ENCODE results near the gene MRPL10. TPM values are rescaled to one million over a fixed set of nuclear protein-coding genes. Genes with fewer than 3 reads are reported as not detected.

Gene MRPL10
- total and polyA plus RNA-seq, 2 donors (not counting 3 experiments of a cell fraction or from before 2014, with no cell fraction given), result 43.4 to 84.0 TPM

GRCh38 chr17:47841488-47842291 lies 10.3 kb upstream of the MRPL10 start:
- CTCF ChIA-PET, result interaction anchor here (0.7 to 5.3 kb wide), 16 partner anchors 9 to 179 kb away, joined by 3 to 162 read pairs (median 6); partner anchors contain the start of genes CDK5RAP3, LRRC46, MRPL10 and SP2

More at GRCh38 chr17:47841488-47842291, 10.3 kb upstream of the MRPL10 start:
- Histone ChIP-seq H3K9ac (replicated peaks; ENCODE audit: extremely low read depth, insufficient read depth, low read length) (no peak overlapping the region), H3K79me2 (ENCODE audit: control insufficient read depth, insufficient read depth, low read length) (no peaks in the 10 kb centered on the region), H4K20me1 (replicated peaks; ENCODE audit: control insufficient read depth, extremely low read depth, insufficient read depth, low read length) (no peaks in the 10 kb centered on the region), H3K27ac (ENCODE audit: insufficient read depth, low read depth, low read length) (no peak overlapping the region), H3K4me1 (ENCODE audit: control insufficient read depth, extremely low read depth, insufficient read depth, low read length) (peaks cover 5% of the 10 kb centered on the region), H3K9me1 (replicated peaks; ENCODE audit: control insufficient read depth, extremely low read depth, insufficient read depth, low read length) (no peaks in the 10 kb centered on the region), H2AFZ (ENCODE audit: low read depth, low read length) (peak overlapping the region; percentile 95), H3K27me3 (ENCODE audit: control insufficient read depth in 2 of 2, insufficient read depth in 2 of 2, low read length in 2 of 2) (no peaks in the 10 kb centered on the region), H3K36me3 (ENCODE audit: control insufficient read depth in 2 of 2, extremely low read depth in 1 of 2, insufficient read depth in 2 of 2, low read length in 2 of 2) (no peaks in the 10 kb centered on the region), H3K4me3 (replicated peaks in 1 of 3; ENCODE audit: insufficient read depth in 1 of 3, low read depth in 1 of 3, low read length in 3 of 3) (no peak overlapping the region), H3K4me2 (ENCODE audit: insufficient read depth, low read length) (no peak overlapping the region), H3K9me3 (replicated peaks; ENCODE audit: control insufficient read depth, insufficient read depth, low read length) (no peaks in the 10 kb centered on the region)
- intact Hi-C loops (cut with micrococcal nuclease) (loop anchor here (1.0 to 5.0 kb wide), 5 partner anchors 49 to 171 kb away; partner anchors contain the start of genes CDK5RAP3 and PNPO), dilution Hi-C loops (cut with MboI; ENCODE audit: extremely low pct_ligation_motif_present, low sequenced_read_pairs) (no loop called here)
- DNase-seq (ENCODE audit: low read depth, low spot score) (no peak), FAIRE-seq (no peak)
- POLR2A ChIA-PET, result interaction anchor here (0.6 kb wide), 1 partner anchor 49 kb away, joined by 4 read pairs; no protein-coding TSS in a partner anchor
- BruUV-seq (replicated peaks), result no TSS peak
- TF ChIP-seq GATA2 (IDR thresholded peaks at IDR 0.05; ENCODE audit: insufficient read depth, insufficient read length, low read depth, low read length) (no peak), MYC (IDR thresholded peaks at IDR 0.05; ENCODE audit: low read depth, low read length) (no peak), POLR2AphosphoS5 (IDR thresholded peaks at IDR 0.05; ENCODE audit: insufficient read depth, low read depth, low read length) (no peak), POLR2A (IDR thresholded peaks at IDR 0.05; ENCODE audit: low read depth, low read length) (no peak), FOS (IDR thresholded peaks at IDR 0.05; ENCODE audit: borderline replicate concordance, insufficient read depth, low read length) (no peak), EZH2 (IDR thresholded peaks at IDR 0.05; ENCODE audit: borderline replicate concordance, low read depth, low read length, severe bottlenecking) (no peak), JUN (IDR thresholded peaks at IDR 0.05; ENCODE audit: borderline replicate concordance, insufficient read depth, insufficient read length, low read depth) (no peak)
- TF ChIP-seq, protein P1, sequence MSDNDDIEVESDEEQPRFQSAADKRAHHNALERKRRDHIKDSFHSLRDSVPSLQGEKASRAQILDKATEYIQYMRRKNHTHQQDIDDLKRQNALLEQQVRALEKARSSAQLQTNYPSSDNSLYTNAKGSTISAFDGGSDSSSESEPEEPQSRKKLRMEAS (IDR thresholded peaks at IDR 0.05; ENCODE audit: insufficient read depth, insufficient read length), result no peak
- TF ChIP-seq, protein P2, sequence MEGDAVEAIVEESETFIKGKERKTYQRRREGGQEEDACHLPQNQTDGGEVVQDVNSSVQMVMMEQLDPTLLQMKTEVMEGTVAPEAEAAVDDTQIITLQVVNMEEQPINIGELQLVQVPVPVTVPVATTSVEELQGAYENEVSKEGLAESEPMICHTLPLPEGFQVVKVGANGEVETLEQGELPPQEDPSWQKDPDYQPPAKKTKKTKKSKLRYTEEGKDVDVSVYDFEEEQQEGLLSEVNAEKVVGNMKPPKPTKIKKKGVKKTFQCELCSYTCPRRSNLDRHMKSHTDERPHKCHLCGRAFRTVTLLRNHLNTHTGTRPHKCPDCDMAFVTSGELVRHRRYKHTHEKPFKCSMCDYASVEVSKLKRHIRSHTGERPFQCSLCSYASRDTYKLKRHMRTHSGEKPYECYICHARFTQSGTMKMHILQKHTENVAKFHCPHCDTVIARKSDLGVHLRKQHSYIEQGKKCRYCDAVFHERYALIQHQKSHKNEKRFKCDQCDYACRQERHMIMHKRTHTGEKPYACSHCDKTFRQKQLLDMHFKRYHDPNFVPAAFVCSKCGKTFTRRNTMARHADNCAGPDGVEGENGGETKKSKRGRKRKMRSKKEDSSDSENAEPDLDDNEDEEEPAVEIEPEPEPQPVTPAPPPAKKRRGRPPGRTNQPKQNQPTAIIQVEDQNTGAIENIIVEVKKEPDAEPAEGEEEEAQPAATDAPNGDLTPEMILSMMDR (IDR thresholded peaks at IDR 0.05; ENCODE audit: extremely low read depth in 1 of 2, insufficient read depth in 1 of 2, low read depth in 1 of 2, low read length in 2 of 2), result no peak
